HG03342 (cell line): ENCODE measurements around the gene CCR5AS.
"Not testable (repeated sequence)": the region's sequence is repeated elsewhere in the genome, so short reads cannot be mapped to it uniquely, and the experiment has no call there.

Experiments used
- ATAC-seq: cut with Tn5 transposase; IDR thresholded peaks from one replicate; pipeline ENCODE4 v1.9.1; 2021; ENCODE audit warnings: mild to moderate bottlenecking, moderate library complexity; ENCODE audit not compliant: unreplicated experiment

CCR5AS gene

DNA sequence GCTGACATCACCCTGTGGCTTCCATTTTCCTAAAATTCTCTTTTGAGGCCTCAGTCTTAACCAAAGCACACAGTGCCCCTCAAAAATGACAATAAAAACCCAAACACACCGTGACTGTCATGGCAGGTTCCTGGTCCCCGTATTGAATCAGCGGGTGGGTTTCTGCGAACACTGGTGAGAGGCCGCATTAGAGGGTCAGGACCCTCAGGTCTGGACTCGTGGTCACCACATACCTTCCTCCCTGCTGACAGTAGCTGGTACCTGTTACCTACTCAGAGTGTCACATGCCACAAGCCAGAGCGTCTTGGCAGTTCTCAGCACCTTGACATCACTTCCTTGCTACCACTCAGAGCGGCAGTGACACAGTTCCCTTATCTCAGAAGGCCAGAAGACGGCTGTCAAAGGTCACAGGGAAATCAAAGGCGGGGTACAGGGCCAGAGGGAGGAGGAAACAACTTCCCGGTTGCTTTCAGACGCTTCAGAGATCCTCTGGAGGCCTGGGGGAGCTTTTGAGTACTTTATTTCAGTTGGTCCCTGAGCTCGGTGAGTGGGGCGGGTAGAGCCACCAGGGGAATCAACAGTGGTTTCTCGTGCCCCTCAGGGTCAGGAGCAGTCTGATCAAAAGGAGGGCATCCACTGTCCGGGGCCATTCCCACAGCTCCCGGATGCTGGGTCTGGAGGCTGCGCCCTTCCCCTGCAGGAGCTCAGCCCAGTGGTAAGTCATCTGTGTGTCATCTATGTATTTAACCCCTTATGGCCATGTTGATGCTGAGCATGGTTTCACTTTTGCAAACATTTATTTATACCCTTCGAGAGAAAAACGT lies at the start of gene CCR5AS, which contains the start of gene CCRL2:
Gene CCR5AS, minus strand, starts transcription at position 279 of the 824 bp plus-strand sequence.
Gene CCRL2, plus strand, starts transcription at position 472 of the 824 bp plus-strand sequence. CDS start 821 bp downstream, outside the sequence.
- ATAC-seq, result peak; percentile 55

- ATAC-seq, result no peak
Observed at GRCh38 chr3:46456118-46456517, 49.3 kb upstream of the CCR5AS start.

DNA sequence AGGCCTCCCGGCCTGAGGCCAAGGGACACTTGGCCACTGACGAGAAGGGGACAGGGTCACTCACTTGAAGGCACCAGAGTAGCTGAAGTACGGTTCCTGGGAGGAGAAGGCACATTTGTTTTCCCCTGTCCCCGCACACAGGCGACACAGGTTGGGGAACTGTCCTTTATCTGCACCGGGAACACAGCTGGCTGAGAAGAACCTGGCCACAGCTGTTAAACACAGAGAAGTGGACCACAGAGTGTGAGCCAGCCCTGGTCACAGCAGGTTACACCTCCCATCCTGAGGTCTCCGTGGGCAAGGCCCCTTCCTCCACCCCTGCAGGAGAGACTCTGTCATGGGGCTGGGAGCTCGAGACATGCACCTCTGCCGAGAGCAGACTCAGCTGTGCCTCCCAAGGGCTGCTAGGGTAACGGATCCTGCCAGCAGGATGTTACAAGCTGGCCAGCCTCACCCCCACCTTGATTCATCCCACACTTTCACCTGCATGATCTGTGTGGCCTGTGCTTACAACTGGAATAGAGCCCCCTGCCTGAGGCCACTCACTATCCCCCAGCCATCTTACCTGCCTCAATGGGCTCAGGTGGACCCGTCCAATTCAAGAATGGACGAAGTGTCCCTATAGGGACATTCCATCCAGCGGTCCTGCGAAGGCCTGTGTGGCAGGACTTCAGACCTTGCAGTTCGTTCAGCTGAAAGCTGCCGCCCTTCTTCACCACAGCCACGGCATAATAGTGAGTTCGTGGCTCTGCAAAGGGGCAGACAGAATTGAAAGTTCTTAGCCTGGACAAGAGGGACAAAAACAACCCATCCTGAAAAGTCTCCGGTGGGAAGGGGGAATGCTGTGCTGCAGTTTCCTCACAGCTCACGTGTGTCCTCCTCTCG lies 48.6 kb upstream of the CCR5AS start:
- no peak for ATAC-seq

DNA sequence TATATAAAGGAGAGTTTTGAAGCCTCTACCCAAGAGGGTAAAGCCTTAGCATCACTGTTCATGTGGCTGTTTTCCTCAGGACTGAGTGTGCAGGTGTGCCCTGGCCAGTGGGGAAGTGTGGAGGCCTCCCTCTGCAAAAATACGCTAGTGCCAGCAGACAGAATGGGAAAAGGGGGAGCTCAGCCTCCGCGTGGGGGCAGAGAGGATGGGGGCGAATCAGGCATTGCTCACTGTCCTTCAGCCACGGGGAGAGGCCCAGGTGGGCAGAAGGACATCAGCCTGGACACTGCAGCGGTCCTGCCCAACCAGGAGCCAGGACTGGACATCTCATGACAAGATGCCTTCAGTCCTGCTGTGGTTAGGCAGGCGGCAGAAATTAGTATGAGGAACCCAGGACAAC lies 47.7 kb upstream of the CCR5AS start:
- ATAC-seq, result no peak

- ATAC-seq, result no peak
Observed at GRCh38 chr3:46454209-46454595, 47.3 kb upstream of the CCR5AS start.

DNA sequence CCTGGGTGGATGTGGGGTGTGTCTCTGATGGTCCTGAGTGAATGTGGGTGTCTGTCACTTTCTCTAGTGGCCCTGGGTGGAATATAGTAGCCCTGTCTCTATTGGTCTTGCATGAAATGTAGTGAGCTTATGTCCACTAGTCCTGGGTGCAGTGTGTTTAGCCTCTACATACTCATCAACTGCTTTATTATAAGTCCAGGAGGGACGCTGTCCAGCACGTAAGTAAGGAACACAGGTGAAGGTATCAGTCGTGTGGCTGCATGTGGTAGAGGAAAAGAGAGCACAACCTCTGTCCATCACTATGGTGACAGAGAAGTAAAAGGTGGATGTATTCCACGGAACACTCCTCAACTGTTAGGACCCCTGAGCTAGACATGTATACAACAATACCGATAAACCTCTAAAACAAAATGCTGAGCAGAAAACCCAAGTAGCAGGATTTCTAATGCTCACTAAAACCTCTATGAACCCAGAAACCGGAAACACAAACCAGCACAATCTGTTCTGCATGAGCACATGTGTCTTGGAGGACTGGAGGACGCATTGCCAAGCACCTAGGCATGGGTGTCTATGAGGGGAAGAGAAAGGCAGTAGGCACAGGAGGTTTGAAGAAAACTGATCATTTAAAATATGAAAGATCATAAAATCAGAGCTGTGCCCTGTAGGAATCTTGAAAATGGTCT lies 46.8 kb upstream of the CCR5AS start:
- ATAC-seq, result no peak

- ATAC-seq, result no peak
Observed at GRCh38 chr3:46449755-46450552, 43.1 kb upstream of the CCR5AS start.

GRCh38 chr3:46448721-46449120 lies 41.9 kb upstream of the CCR5AS start:
- no peak for ATAC-seq

- ATAC-seq, result no peak
Observed at GRCh38 chr3:46447228-46447985, 40.5 kb upstream of the CCR5AS start.

DNA sequence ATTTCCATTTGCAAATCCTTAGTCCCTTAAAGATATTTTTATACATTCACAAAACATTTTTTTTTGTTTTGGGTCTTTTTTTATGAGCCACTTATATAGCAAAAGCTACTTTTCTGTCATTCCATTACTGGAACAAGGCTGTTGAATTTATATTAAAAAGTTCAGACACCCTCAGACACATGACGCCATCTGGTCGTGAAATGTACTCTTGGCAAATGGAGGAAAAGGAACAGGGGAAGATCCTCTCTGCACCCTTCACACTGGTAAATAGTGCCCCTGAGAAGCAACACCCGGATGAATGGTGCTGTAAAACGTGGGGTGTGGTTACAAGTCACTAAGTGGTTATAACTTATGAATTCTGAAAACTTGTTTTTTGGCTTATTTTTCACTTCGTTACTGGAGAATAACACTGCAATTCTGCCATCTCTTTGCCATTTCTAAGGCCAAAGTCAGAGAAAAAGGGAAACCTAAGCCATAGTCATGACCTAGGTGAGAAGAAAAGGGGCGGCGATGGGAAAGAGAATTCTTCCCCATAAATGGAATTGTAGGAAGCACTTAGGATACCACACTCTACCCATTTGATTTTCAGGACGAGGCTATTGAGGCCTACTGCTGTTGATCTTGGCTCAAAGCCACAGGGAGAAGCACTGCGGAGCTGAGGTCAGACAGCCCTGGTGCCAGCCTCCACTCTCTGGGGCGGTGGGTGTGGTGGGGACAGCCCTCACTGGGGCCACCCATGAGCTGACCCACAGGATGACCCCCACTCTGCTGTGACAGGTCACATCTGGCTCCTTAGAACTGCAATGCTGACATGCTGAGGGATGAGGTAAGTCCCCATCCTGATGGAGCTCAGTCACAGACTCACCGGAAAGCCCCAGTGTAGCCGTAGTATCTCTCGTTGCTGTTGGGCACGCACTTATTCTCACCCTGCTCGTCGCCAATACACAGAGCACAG lies 36.0 kb upstream of the CCR5AS start:
- ATAC-seq, result no peak

- ATAC-seq, result peak; percentile 87
Observed at GRCh38 chr3:46440531-46441294, 33.8 kb upstream of the CCR5AS start.

- no peak for ATAC-seq
Observed at GRCh38 chr3:46438831-46439230, 32.0 kb upstream of the CCR5AS start.

DNA sequence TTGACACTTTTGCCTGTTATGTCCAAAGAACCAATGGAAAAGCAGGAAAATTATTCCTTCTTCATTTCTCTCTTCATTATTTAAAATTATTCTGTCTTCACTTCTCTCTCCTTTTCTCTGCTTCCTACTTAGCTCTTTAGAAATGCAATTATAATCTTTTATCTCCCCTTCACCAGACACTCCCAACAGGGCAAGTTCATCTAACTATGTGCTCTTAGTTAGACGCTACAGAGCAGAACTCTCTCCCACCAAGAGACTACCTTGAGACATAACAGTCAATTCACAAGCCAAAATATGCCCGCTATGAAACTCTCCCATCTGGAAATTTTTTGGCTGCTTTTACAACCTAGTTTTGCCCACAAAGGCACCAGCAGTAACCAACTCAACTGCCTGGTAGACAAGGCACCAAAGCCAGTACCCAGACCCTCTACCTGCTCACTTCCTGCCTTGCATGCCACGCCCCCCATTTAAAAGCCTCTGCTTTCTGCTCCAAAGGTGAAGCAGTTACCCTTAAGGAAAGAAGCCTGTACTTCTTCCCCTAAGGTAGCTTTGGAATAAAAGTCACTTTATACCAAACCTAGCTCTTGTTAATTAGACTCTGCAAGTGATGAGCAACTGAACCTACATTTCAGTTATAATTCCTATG lies 28.3 kb upstream of the CCR5AS start:
- ATAC-seq, result no peak

- ATAC-seq, result no peak
Observed at GRCh38 chr3:46433841-46434240, 27.0 kb upstream of the CCR5AS start.

DNA sequence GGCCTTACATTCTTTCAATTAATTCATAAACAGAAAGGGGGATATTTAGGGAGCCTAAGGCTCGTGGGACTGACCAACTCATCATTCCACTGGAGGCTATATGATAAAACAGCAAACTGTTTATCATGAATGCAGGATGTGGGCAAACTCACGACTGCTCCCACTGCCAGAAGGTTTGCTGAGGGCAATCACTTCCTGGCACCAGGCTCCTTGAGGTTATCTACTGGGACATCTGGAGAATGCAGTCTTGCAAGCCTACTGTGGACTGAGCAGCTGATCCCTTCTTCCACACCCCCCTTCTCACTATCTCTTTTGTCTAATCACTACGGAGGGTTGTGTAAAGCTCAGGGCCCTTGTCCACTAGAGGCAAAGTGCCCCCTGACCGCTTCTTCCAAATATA lies 26.3 kb upstream of the CCR5AS start:
- ATAC-seq, result not testable (repeated sequence)

DNA sequence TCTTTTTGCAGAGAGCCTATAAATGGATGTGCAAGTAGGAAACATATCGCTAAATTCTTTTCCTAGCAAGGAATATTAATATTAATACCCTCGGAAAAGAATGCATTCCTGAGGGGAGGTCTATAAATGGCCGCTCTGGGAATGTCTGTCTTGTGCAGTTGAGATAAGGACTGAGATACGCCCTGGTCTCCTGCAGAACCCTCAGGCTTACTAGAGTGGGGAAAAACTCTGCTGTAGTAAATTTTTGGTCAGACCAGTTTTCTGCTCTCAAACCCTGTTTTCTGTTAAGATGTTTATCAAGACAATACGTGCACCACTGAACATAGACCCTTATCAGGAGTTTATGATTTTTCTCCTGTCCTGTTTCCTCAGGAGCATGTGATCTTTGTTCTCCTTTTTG lies 25.0 kb upstream of the CCR5AS start:
- ATAC-seq, result not testable (repeated sequence)

GRCh38 chr3:46430879-46431278 lies 24.0 kb upstream of the CCR5AS start:
- not testable (repeated sequence) for ATAC-seq
